Gastroesophageal sphincter (tissue), 4 donors: ENCODE measurements around the gene SLC9A6. TPM values are rescaled to one million over a fixed set of nuclear protein-coding genes. Genes with fewer than 3 reads are reported as not detected.
A peak's percentile ranks its signal among the peaks of the same experiment; 100 is the strongest.

ENCODE experiments used
- ATAC-seq: fragments of 150-250 bp; one replicate; pipeline ENCODE4 v1.9.1; 2016; ENCODE audit warnings: mild to moderate bottlenecking, moderate library complexity
- H3K27ac ChIP-seq, 4 donors: fragments of 200-600 bp; sonication (generic) in 3 of 4; 1 replicate in 3 of 4; 2 replicates in 1 of 4; pipeline ENCODE4 v1.5.1; 2016 to 2019
- H3K27me3 ChIP-seq: fragments of 200-600 bp; sonication (generic); one replicate; pipeline ENCODE4 v1.5.1; 2019
- H3K36me3 ChIP-seq, 2 donors: fragments of 200-600 bp; sonication (generic); one replicate each; pipeline ENCODE4 v1.5.1; 2019; ENCODE audit warnings: control low read depth in 1 of 2
- H3K4me1 ChIP-seq, 3 donors: fragments of 200-600 bp; sonication (generic); 1 replicate in 2 of 3; 2 replicates in 1 of 3; pipeline ENCODE4 v1.5.1; 2016 to 2019; ENCODE audit warnings: control low read depth in 2 of 3
- H3K4me3 ChIP-seq, 2 donors: fragments of 200-600 bp; sonication (generic); one replicate each; pipeline ENCODE4 v1.5.1; 2019; ENCODE audit warnings: mild to moderate bottlenecking in 1 of 2, moderate library complexity in 1 of 2
- H3K9me3 ChIP-seq, 3 donors: fragments of 200-600 bp; sonication (generic); one replicate each; pipeline ENCODE4 v1.5.1; 2017 to 2019; ENCODE audit warnings: control low read depth in 2 of 3
- CTCF ChIP-seq, 4 experiments: fragments of 200-600 bp in 2 of 4; fragments of 450-650 bp in 2 of 4; sonication (generic) in 1 of 4; IDR thresholded peaks; one replicate each; pipeline ENCODE4 v1.5.1; 2017 to 2019; ENCODE audit warnings: antibody characterized with exemption in 4 of 4, mild to moderate bottlenecking in 2 of 4, moderate library complexity in 2 of 4
- EP300 ChIP-seq: sonication (generic); formaldehyde crosslinking; IDR thresholded peaks from one replicate; pipeline ENCODE4 v1.6.1; 2017; ENCODE audit warnings: antibody characterized with exemption, mild to moderate bottlenecking
- POLR2A ChIP-seq, 2 donors: fragments of 450-650 bp; IDR thresholded peaks; one replicate each; pipeline ENCODE4 v1.6.1; 2017; ENCODE audit warnings: antibody characterized with exemption in 2 of 2, mild to moderate bottlenecking in 2 of 2, moderate library complexity in 1 of 2
- POLR2AphosphoS5 ChIP-seq: sonication (generic); formaldehyde crosslinking; IDR thresholded peaks from one replicate; pipeline ENCODE4 v1.6.1; 2017; ENCODE audit warnings: antibody characterized with exemption
- WGBS, 2 donors: methylation state at CpG; one replicate each; pipeline ENCODE4 v1.1.5; 2018; ENCODE audit warnings: low coverage in 1 of 2; 5-methylcytosine and 5-hydroxymethylcytosine counted together
- total RNA-seq, 4 donors: library from RNA; depleted of rRNA; stranded (reverse); fragments of >200 nt; gene quantifications; one replicate each; pipeline ENCODE4 v1.1.0, GENCODE V29; 2016

The SLC9A6 gene
- total RNA-seq, 4 donors from 2014 or later: 17.2 to 27.3 (median 20.3) TPM

GRCh38 chrX:135982860-135983259 lies 2.4 kb upstream of the SLC9A6 start:
- H3K36me3 ChIP-seq: no peaks in the 10 kb centered on the region
- no peaks in the 10 kb centered on the region for H3K27me3 ChIP-seq
- no CpG with 5 or more reads among the region's 1 CpG for WGBS, 2 donors
- H3K4me3 ChIP-seq: no peak overlapping the region
- no peaks in the 10 kb centered on the region for H3K9me3 ChIP-seq
- TF ChIP-seq EP300 (no peak), CTCF (IDR thresholded peaks at IDR 0.05) (no peak), POLR2A (IDR thresholded peaks at IDR 0.05) (no peak), POLR2AphosphoS5 (no peak)
- no peak for ATAC-seq
- peaks cover 0 to 29% (median 0%) of the 10 kb centered on the region in 3 donors for H3K4me1 ChIP-seq
- no peak overlapping the region for H3K27ac ChIP-seq

- TF ChIP-seq POLR2A (IDR thresholded peaks at IDR 0.05) (no peak), POLR2AphosphoS5 (no peak), EP300 (no peak), CTCF (IDR thresholded peaks at IDR 0.05) (no peak)
- Histone ChIP-seq H3K27ac (peak overlapping the region in 3 of 4 donors; percentile 83 to 88 (median 85)), H3K4me3 (peak overlapping the region; percentile 73 to 96), H3K4me1 (peaks cover 0 to 32% (median 0%) of the 10 kb centered on the region in 3 donors), H3K27me3 (no peaks in the 10 kb centered on the region), H3K36me3 (no peaks in the 10 kb centered on the region), H3K9me3 (no peaks in the 10 kb centered on the region)
- WGBS, 2 donors: 38 to 86% methylated on average over 2 of the region's 2 CpGs
- no peak for ATAC-seq
Measured at GRCh38 chrX:135984256-135984655, 979 bp upstream of the SLC9A6 start.

DNA sequence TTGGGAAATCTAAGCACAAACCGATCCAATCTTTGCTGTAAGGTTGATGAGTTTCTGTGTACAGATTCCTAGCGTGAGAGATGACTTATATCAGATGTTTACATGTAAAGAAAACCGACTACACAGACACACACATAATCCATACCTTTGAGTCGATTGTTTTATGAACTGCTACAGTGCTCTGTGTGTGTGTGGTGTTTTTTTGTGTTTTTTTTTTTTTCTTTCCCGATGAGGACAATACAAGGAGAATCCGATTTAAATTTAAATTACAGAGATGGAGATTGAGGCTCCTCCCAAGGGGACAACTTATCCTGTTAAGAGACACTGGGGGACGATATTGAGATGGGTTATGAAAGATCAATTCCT lies 461 bp upstream of the SLC9A6 start:
- Histone ChIP-seq H3K27ac (peak overlapping the region; percentile 49 to 88 (median 84)), H3K9me3 (no peaks in the 10 kb centered on the region), H3K36me3 (no peaks in the 10 kb centered on the region), H3K4me3 (peak overlapping the region; percentile 73 to 96), H3K27me3 (no peaks in the 10 kb centered on the region), H3K4me1 (peaks cover 0 to 32% (median 0%) of the 10 kb centered on the region in 3 donors)
- 0 to 46% methylated on average over 3 to 7 of the region's 7 CpGs for WGBS, 2 donors
- TF ChIP-seq POLR2AphosphoS5: no peak
- no peak for TF ChIP-seq CTCF (IDR thresholded peaks at IDR 0.05)
- TF ChIP-seq POLR2A (IDR thresholded peaks at IDR 0.05): no peak
- TF ChIP-seq EP300: no peak
- no peak for ATAC-seq

DNA sequence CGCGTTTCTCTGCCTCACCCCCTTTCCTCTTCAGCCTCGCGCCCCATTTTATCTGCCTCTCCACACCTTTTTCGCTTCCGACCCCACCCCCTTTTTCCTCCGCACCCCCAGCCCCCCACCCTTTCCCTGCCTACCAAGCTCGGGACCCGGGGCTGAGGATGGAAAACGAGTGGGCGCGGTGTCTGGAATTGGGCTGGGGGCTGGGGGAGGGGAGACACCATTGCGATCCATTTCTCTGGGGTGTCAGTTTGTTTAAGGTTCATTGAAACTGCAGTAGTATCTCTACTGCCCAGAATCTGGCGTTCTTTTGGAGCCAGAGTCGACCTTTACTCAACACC lies 707 bp downstream of the SLC9A6 start:
- Histone ChIP-seq H3K36me3 (no peaks in the 10 kb centered on the region), H3K4me1 (peaks cover 0 to 32% (median 0%) of the 10 kb centered on the region in 3 donors), H3K27ac (peak overlapping the region; percentile 49 to 88 (median 84)), H3K27me3 (no peaks in the 10 kb centered on the region), H3K9me3 (no peaks in the 10 kb centered on the region), H3K4me3 (peak overlapping the region; percentile 73 to 96)
- 25% methylated on average over 6 of the region's 15 CpGs; no CpG with 5 or more reads in 1 of the 2 donors for WGBS, 2 donors
- no peak for TF ChIP-seq POLR2A (IDR thresholded peaks at IDR 0.05)
- no peak for TF ChIP-seq POLR2AphosphoS5
- TF ChIP-seq EP300: no peak
- no peak for TF ChIP-seq CTCF (IDR thresholded peaks at IDR 0.05)
- ATAC-seq: no peak

- TF ChIP-seq EP300 (no peak), CTCF (IDR thresholded peaks at IDR 0.05) (no peak), POLR2A (IDR thresholded peaks at IDR 0.05) (no peak), POLR2AphosphoS5 (no peak)
- no peaks in the 10 kb centered on the region for H3K36me3 ChIP-seq
- ATAC-seq: no peak
- no peak overlapping the region for H3K4me3 ChIP-seq
- no peaks in the 10 kb centered on the region for H3K27me3 ChIP-seq
- no peak overlapping the region for H3K27ac ChIP-seq
- no peaks in the 10 kb centered on the region for H3K9me3 ChIP-seq
- peaks cover 0 to 32% (median 0%) of the 10 kb centered on the region in 3 donors for H3K4me1 ChIP-seq
- WGBS, 2 donors: 63 to 94% methylated on average over 3 to 4 of the region's 4 CpGs
Measured at GRCh38 chrX:135988245-135988644, 3.0 kb downstream of the SLC9A6 start.
